Measurements from ENCODE around the gene TMEM8B. TPM values are rescaled to one million over a fixed set of nuclear protein-coding genes. Genes with fewer than 3 reads are reported as not detected.
A peak's percentile ranks its signal among the peaks of the same experiment; 100 is the strongest.

Gene TMEM8B
- total RNA-seq, 1 donor from 2014 or later: 0.79 TPM

- Histone ChIP-seq H3K36me3 (ENCODE audit: control insufficient read depth, insufficient read depth, low read length) (no peaks in the 10 kb centered on the region), H3K27me3 (ENCODE audit: control insufficient read depth, insufficient read depth, low read length) (peaks cover 9% of the 10 kb centered on the region), H3K4me3 (ENCODE audit: low read depth, low read length) (no peak overlapping the region)
- peak; percentile 55 for FAIRE-seq
- no peak for DNase-seq (ENCODE audit: low read depth)
- no peak for TF ChIP-seq CTCF (IDR thresholded peaks at IDR 0.05; ENCODE audit: insufficient read depth, low read length, severe bottlenecking)
These were observed 24.1 kb downstream of the TMEM8B start for GRCh38 chr9:35852876-35853865.

GRCh38 chr9:35854091-35854762, 25.2 kb downstream of the TMEM8B start:
- no peak overlapping the region for H3K4me3 ChIP-seq (ENCODE audit: low read depth, low read length)
- FAIRE-seq (no peak), DNase-seq (ENCODE audit: low read depth) (no peak)
- no peak for TF ChIP-seq CTCF (IDR thresholded peaks at IDR 0.05; ENCODE audit: insufficient read depth, low read length, severe bottlenecking)
- no peaks in the 10 kb centered on the region for H3K36me3 ChIP-seq (ENCODE audit: control insufficient read depth, insufficient read depth, low read length)
- peaks cover 9% of the 10 kb centered on the region for H3K27me3 ChIP-seq (ENCODE audit: control insufficient read depth, insufficient read depth, low read length)

- H3K4me3 ChIP-seq (ENCODE audit: low read depth, low read length): no peak overlapping the region
- FAIRE-seq: no peak
- no peak for DNase-seq (ENCODE audit: low read depth)
- no peak for TF ChIP-seq CTCF (IDR thresholded peaks at IDR 0.05; ENCODE audit: insufficient read depth, low read length, severe bottlenecking)
- peaks cover 10% of the 10 kb centered on the region for H3K27me3 ChIP-seq (ENCODE audit: control insufficient read depth, insufficient read depth, low read length)
- no peaks in the 10 kb centered on the region for H3K36me3 ChIP-seq (ENCODE audit: control insufficient read depth, insufficient read depth, low read length)
These were observed 27.2 kb downstream of the TMEM8B start for GRCh38 chr9:35856206-35856605.

GRCh38 chr9:35856882-35857281, 27.9 kb downstream of the TMEM8B start:
- DNase-seq (ENCODE audit: low read depth) (no peak), FAIRE-seq (peak; percentile 91)
- Histone ChIP-seq H3K4me3 (ENCODE audit: low read depth, low read length) (no peak overlapping the region), H3K36me3 (ENCODE audit: control insufficient read depth, insufficient read depth, low read length) (no peaks in the 10 kb centered on the region), H3K27me3 (ENCODE audit: control insufficient read depth, insufficient read depth, low read length) (peaks cover 13% of the 10 kb centered on the region)
- no peak for TF ChIP-seq CTCF (IDR thresholded peaks at IDR 0.05; ENCODE audit: insufficient read depth, low read length, severe bottlenecking)

GRCh38 chr9:35858458-35858857, 29.4 kb downstream of the TMEM8B start:
- TF ChIP-seq CTCF (IDR thresholded peaks at IDR 0.05; ENCODE audit: insufficient read depth, low read length, severe bottlenecking): no peak
- FAIRE-seq (peak; percentile 73), DNase-seq (ENCODE audit: low read depth) (no peak)
- no peaks in the 10 kb centered on the region for H3K36me3 ChIP-seq (ENCODE audit: control insufficient read depth, insufficient read depth, low read length)
- peaks cover 12% of the 10 kb centered on the region for H3K27me3 ChIP-seq (ENCODE audit: control insufficient read depth, insufficient read depth, low read length)
- H3K4me3 ChIP-seq (ENCODE audit: low read depth, low read length): no peak overlapping the region
